NCI-H2081 (cell line): ENCODE data around the gene KCNH4.
A peak's percentile ranks its signal among the peaks of the same experiment; 100 is the strongest.
"Not testable (repeated sequence)": the region's sequence is repeated elsewhere in the genome, so short reads cannot be mapped to it uniquely, and the experiment has no call there.

Experiments
- DNase-seq, 2 experiments: peaks; one replicate each; lab custom pipeline; 2025; lab: John Stamatoyannopoulos, UW

KCNH4 gene

DNA sequence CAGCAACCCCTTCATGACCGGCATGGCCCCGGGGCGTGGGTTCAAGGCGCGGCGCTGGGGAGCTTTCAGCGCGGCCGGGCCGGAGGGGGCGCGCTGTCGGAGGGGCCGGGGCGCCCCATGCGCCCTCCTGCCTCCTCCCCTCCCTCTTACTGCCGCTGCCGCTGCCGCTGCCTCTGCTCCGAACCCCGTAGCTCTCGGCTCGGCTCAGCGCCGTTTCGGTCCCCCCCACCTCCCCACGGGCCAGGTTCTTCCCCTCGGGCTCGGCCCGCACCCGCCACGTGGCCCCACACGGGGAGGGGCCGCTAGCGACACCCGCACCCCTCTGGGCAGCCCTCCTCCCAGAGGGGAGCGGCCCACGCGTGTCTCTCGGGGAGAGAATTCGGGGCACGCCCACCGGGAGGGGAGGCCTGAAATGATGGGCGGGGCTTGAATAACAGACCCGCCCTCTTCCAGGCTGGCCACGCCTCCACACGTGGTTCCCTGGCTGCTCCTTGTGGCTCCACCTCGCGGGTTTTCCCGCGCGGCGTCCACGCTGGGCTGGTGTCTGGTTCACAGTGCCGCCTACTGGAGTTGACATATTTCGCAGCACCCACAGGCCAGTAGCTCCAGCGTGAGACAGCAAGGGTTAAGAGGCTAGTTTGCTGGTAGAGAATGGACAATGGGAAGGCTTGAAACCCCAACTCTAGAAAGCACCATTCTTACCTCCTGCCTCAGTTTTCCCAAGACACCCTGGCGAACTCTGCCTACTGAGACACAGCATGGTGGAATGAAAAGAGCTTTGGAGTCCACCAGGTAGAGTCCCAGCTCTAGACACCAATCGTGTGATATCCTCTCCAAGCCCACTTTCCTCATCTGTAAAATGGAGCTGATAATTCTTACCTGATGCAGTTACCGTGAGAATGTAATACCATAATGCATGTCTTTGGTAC lies at the start of gene KCNH4:
Gene KCNH4, minus strand, starts transcription at position 221 of the 929 bp plus-strand sequence. Its CDS starts 197 bp downstream, at position 24.
- peak; percentile 88 to 89 for DNase-seq

DNA sequence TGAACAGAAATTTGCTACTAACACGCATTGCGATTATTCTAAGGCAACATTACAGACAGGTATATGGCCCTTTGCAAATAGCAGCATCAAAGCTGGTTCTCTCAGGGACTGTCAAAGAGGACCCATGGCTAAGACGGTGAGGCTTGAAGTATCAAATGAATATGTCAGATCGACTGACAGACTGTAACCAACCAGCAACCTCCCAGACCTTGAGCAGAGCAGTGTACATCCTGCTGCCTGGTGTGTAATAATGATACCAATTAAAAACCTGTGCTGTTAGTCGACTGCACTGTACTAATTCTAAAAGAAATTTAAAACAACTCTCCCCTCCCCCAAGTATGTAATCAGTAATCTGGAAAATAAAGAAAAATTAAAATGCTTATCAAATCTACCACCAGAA lies 49.3 kb upstream of the KCNH4 start:
- DNase-seq, result peak in 1 of 2 experiments; percentile 57

DNA sequence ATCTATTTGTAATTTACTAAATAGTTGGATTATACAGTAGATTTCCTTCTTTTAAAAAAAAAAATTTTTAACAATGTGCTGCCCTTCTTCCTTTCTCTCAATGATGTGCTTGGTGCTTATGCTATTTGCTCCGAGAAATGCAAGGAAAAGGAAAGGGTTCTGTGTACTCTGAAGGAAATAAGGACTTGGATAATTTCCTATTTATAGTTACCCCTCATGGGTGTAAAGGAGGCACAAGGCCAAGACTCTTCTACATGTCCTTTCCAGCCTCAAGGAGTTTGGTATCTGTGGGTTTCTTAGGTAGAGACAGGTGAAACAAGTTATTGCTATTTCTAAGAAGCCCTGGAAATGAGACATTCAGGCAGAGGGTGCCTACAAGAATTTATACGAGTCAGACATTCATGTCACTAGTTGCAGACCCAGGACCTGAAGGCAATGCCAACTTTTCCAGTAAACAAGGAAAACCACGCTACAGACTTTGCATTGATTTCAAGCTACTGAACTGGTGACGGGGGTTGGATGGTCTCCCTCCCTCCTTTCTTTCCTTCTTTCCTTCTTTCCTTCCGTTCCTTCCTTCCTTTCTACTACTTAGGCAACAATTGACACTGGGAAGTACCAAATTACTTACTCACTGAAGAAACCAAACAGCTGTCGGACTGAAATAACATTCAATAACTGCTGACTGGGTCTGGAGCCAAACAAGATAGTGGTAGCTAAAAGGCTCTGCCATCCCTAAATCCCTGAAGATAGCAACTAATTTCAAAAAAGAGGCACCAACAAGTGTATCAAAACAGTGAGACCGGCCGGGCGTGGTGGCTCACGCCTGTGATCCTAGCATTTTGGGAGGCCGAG lies 47.1 kb upstream of the KCNH4 start:
- DNase-seq, result no peak

DNA sequence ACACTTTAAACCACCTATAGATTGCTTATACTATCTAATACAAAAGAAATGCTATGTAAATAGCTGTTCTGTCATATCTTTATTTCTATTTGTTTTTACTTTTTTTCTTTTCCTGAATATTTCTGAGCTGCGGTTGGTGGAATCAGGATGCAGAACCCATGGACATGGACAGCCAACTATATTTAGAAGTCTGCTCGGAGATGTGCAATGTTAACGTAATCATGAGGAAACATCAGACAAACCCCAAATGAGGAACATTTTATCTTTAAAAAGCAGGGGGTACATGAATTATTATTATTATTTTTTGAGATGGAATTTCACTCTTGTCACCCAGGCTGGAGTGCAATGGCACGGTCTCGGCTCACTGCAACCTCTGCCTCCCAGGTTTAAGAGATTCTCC lies 44.7 kb upstream of the KCNH4 start:
- no peak for DNase-seq

DNA sequence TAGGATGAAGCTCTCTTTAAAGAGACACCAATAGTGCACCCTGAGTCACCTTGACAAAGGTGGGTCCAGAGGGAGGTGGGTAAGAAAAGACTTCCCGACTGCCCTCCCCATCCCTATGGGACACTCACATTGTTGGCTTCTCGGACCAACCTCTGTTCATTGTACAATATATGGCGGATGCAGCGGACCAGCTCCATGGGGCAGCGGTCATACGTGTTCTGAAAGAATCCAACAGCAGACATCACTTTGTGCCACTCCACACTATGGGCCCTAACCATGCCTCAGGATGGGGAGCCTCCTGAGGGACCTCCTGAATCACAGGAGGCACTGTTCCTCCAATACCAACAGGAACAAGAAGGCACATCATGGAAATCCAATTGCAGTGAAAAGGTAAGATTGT lies 43.7 kb upstream of the KCNH4 start:
- no peak for DNase-seq

DNA sequence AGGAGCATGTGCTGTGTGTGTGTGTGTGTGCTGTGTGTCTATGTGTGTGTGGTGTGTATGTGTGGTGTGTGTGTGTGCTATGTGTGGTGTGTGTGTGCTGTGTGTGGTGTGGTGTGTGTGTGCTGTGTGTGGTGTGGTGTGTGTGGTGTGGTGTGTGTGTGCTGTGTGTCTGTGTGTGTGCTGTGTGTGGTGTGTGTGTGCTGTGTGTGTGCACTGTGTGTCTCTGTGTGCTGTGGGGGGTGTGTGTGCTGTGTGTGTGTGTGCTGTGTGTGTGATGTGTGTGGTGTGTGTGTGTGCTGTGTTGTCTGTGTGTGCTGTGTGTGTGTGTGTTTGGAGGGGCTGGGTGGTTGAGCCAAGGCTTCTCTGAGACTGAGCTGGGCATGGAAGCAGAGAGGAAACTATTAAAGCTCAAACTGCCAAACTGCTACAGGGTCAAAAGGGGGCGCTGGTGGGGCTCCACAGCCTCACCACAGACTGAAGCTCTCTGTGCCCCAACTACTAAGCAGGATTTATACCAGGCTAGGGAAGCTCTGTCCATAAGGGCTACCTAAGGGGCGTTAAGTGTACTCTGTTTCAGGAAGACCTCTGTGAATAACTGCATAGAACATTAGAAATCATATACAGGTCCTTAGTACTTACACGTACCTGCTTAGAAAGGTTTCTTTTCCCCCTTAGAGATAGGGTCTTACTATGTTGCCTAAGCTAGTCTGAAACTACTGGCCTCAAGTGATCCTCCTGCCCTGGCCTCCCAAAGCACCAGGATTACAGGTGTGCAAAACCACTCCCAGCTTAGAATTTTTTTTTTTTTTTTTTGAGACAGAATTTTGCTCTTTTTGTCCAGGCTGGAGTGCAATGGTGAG lies 41.2 kb upstream of the KCNH4 start:
- peak; percentile 21 to 36 for DNase-seq

DNA sequence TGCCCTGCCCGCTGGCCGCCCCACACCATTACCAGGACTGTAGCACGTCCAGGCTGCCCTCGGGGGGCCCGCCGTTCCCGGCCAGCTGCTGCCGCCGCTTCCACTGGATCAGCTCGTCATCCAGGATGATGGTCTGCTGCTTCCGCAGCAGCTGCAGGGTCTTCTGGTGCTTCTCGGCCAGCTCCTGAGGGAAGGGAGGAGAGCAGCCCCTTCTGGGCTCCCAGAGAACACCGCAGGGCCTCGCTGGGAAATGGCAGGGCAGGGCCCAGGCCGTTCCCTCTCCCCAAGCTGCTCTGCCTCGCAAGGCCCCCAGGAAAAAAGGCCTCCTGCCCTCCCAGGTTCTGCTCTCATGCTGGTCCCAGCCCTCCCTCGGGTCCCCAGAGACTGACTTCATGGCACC lies 38.3 kb upstream of the KCNH4 start:
- DNase-seq, result not testable (repeated sequence)

DNA sequence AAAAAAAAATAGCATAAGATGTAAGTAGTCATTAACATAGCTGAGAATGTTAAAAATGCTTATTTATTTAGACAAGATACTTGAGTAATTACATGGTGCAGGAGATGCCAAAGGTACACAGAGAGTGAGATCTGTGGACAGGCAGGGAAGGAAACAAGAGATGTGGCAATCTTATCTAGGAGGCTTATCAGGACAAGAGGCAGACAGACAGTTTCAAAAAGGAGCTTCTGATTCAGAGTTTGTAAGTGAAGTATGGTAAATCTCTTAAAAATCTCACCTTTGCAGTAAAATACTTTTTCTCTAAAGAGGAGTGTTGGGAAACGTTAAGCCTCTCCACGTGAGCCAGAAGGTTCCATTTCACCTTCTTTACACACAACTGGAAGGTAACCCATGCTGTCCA lies 33.2 kb upstream of the KCNH4 start:
- DNase-seq, result no peak

DNA sequence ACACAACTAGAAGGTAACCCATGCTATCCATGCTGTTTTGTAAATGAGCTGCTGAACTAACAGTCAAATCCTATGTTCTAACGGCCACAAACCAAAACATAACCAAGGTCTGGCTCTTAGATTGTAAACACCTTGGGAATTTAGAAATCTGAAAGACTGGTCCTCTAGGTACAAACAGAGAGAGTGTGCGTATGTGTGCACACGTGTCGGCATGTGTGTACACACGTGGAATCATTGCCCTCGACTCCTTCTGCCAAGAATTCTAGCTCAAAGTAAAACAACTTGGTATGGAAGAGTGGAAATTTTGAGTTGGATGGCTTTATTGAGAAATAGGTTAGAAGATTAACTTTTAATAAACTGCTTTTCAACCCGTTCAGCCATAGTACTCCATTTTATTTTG lies 31.4 kb upstream of the KCNH4 start:
- DNase-seq, result no peak

DNA sequence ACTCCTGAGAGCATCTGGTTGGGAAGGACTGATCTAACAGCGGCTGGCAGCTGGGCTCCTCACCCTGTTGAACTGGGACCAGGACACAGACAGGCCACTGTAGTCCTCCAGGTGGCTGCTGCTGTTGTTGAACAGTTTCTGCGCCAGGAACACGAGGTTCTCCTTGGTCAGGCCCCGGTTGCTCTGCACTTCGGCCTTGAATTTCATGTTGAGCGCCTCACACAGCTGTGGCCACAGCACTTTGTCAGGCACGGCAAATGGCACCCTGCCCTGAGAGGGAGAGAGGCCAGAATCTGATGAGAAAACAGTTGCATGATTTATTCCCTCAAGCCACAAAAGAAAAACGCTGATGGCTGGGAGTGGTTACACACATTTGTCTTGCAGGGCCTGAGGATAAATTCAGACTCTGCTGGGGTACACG lies 31.0 kb upstream of the KCNH4 start:
- not testable (repeated sequence) for DNase-seq

DNA sequence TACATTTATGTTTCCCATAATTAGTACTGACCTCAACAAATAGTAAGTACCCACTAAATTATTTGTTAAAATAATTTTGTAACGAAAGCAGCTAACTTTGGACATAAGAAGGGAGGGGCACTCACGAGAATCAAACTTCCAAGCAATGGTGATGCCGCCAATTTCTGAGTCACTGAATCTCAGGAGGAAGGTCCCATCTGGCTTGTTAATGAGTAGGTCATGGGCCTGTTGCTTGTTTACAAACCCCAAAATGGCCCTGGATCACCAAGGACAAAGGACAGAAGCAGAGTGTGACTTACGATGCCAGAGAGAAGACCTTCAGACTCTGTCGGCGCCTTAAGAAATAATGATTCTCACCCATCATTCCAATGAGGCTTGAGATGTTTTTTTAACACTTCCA lies 29.1 kb upstream of the KCNH4 start:
- DNase-seq, result no peak

DNA sequence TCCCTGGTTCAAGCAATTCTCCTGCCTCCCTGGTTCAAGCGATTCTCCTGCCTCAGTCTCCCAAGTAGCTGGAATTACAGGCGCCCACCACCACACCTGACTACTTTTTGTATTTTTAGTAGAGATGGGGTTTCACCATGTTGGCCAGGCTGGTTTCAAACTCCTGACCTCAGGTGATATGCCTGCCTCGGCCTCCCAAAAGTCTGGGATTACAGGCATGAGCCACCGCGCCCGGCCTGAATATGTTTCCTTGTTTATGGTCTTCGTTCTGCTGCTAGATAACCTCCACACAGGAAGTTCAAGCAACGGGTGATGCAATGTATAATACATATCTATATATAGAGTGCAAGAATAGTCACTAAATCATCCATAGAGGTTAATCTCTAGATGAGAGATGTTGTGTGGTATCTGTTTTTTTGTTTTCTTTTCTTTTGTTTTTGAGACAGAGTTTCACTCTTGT lies 25.2 kb upstream of the KCNH4 start:
- DNase-seq, result not testable (repeated sequence)

DNA sequence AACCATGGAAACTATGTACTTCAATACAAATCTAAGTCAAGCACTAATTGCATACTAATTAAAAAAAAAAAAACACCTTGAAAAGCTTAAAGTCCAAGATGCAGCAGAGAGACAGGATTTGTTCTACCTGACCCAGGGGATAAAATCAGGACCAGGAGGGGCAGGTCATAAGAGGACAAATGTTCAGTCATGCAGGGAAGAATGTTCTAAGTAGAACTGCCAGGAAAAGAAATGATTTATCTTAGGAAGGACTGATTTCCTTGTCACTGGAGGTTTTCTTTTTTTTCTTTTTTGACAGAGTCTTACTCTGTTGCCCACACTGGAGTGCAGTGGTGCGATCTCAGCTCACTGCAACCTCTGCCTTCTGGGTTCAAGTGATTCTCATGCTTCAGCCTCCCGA lies 22.4 kb upstream of the KCNH4 start:
- DNase-seq, result no peak

DNA sequence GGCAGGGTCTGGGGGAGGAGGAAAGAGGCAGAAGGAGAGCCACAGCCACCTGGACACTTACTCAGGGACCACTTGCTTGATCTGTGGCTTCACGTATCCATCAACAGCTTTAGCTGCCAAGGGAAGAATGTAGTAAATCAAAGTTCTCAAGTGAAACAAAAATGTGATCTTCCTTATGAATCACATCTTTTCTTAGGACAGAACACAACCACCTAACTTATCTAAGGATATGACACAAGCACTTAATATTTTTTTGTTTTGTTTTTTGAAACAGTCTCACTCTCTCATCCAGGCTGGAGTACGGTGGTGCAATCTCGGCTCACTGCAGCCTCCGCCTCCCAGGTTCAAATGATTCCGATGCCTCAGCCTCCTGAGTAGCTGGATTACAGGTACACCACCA lies 21.8 kb upstream of the KCNH4 start:
- no peak for DNase-seq

DNA sequence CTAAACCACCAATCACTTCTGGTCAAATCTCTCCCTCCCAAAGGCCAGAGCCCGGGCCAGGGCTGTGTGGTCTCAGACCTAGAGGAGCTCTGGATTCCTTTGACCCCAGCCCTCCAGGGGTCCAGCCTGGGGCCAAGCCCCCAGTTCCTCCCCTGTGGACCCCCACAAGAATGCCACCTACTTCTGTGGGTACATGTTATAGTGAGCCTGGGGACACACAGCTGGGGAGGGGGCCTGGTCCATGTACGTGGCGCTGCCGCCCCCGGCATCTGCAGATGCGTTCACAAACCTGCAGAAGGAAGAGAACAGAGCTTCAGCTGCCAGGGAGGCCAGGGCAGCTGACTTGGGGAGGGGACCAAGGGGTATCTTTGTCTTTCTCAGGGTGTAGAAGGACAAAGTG lies 21.2 kb upstream of the KCNH4 start:
- no peak for DNase-seq

DNA sequence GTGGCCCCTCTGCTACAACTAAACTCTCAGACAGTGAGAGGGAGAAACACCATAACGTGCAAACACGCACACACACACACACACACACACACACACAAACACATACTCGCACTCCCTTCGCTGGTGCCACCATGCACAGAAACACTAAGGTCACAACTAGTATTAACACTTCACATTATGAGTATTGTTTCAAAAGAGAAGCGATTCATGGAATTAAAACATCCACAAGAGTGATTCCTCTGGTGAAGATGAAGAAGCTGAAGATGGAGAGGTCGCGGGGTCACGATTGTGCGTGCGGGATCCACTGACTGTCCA lies 20.5 kb upstream of the KCNH4 start:
- no peak for DNase-seq

DNA sequence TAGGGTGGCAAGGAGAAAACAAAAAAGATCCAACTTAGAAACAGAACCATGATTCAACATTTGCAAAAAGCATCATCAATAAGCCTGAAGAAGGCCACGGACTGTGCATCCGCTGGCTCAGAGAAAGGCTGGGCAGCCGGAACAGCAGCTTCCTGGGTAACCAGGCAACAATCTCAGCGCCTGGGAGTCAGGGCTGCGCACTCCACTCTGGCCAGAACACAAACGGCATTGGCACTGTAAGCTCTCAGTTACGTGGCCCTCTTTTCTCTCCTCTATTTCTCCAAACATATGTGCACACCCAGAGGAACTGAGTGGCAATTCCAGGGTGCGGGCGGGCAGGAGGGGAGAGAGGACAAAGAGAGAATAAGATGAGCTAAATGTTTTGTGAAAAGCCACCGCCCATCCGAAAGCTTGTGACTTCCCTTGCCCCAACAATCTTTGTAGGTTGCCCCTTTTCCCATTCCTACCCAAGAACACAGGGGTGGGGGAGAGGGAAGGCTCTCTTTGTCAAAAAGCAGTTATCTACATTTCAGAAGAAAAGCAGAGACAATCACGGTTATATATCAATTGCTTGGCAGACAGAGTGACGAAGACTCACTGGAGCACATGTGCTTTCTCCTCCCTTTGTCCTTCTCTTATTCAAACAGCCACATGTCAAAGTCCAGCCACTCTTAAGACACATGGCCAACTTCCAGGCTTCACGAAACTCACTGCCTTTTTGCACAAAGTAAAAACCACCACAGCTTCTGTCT lies 19.9 kb upstream of the KCNH4 start:
- peak in 1 of 2 experiments; percentile 38 for DNase-seq

DNA sequence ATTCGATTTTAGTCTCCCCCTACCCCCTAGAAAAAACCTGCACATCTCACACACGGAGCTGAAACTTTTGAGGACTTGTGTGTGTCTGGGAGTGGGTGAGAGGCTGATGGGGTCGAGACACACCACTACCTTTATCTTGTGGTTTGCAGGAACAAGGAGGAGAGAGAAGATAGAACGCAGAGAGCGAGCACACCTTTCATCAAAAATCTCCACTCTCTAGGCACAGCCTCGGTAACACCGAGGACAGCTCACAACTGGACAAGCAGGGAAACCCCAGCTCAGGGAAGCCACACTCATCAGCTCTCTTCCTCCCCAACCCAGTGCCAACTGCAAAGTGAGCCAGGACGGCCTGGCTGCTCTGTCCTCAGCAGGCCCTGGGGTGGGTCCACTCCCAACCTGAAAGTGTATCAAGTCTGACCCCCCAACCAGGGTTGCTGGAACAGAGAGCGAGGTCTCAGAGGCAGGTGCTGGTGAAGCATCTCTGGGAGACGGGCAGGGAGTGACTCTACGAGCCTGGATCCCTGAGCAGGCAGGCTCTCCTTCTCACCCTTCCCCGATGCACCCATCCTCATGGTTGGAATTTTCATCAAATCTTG lies 18.6 kb upstream of the KCNH4 start:
- no peak for DNase-seq

DNA sequence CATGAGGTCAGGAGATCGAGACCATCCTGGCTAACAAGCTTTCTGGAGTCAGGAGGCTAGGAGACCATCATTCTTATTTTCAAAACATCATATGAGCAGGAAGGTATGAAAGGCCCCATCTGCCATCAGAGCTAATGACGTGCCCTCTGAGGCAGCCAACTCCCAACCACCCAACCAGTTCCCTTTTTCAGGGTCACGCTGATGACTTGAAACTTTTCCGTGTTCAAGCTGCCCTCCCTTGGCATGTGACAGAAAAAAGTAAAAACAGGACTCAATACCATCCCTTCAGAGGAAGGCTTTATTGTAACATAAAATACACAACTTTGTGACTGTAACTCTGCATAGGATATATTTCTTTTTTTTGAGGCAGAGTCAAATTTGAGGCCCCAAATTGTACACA lies 18.0 kb upstream of the KCNH4 start:
- DNase-seq, result no peak

DNA sequence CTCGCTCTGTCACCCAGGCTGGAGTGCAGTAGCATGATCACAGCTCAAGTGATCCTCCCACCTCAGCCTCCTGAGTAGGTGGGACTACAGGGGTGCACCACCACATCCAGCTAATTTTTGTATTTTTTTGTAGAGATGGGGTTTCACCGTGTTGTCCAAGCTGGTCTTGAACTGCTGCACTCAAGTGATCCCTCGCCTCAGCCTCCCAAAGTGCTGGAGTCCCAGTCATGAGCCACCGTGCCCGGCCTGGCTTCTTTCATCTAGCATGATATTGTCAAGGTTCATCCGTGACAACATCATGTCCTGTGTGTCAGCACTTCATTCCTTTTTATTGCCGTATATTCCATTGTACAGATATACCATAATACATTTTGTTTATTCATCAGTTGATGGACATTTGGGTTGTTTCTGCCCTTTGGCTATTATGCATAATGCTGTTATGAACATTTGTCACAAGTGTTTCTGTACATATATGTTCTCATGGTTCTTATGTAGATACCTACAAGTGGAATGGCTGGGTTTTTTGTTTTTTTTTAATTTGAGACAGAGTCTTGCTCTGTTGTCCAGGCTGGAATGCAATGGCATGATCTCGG lies 16.7 kb upstream of the KCNH4 start:
- DNase-seq, result no peak
